Measurements from ENCODE around the gene PSME3. TPM values are rescaled to one million over a fixed set of nuclear protein-coding genes. Genes with fewer than 3 reads are reported as not detected.
A peak's percentile ranks its signal among the peaks of the same experiment; 100 is the strongest.

Gene PSME3
- total RNA-seq, 1 experiment from 2014 or later = 192 TPM

GRCh38 chr17:42865638-42866094 is 32.5 kb downstream of the PSME3 start (continued):
- no peak for TF ChIP-seq GRHL2 (CRISPR knock-in tag; IDR thresholded peaks at IDR 0.05; ENCODE audit: insufficient replicate concordance, severe bottlenecking)
- TF ChIP-seq CTCF (IDR thresholded peaks at IDR 0.05) = no peak
- TF ChIP-seq E2F1 (CRISPR knock-in tag; IDR thresholded peaks at IDR 0.05) = no peak
- TF ChIP-seq ATF6 (CRISPR knock-in tag; IDR thresholded peaks at IDR 0.05) = no peak
- no peak for TF ChIP-seq RORB (CRISPR knock-in tag; IDR thresholded peaks at IDR 0.05)
- no peak for TF ChIP-seq ARID4B (CRISPR knock-in tag; IDR thresholded peaks at IDR 0.05; ENCODE audit: borderline replicate concordance)

- CTCF ChIA-PET = interaction anchor here (1.3 kb wide), 1 partner anchor 86 kb away, joined by 3 read pairs; the partner anchor contains the start of gene WNK4
- no peak overlapping the region for H3K4me3 Mint-ChIP-seq
- peaks cover 18% of the 10 kb centered on the region for H3K4me1 Mint-ChIP-seq
- H3K27me3 Mint-ChIP-seq (ENCODE audit: low read depth) = peaks cover 9% of the 10 kb centered on the region
- POLR2A ChIA-PET = interaction anchor here (0.6 kb wide), 1 partner anchor 53 kb away, joined by 4 read pairs; no protein-coding TSS in a partner anchor
- peaks cover 20% of the 10 kb centered on the region for H3K9me3 Mint-ChIP-seq
- TF ChIP-seq SOX15 (CRISPR knock-in tag; IDR thresholded peaks at IDR 0.05) (no peak), CREM (CRISPR knock-in tag; IDR thresholded peaks at IDR 0.05) (no peak), NR3C1 (CRISPR knock-in tag; conservative IDR thresholded peaks at IDR 0.05; ENCODE audit: low read depth) (no peak), MXD4 (CRISPR knock-in tag; IDR thresholded peaks at IDR 0.05; ENCODE audit: borderline replicate concordance) (no peak), JAZF1 (CRISPR knock-in tag; IDR thresholded peaks at IDR 0.05) (no peak), TCF7 (CRISPR knock-in tag; IDR thresholded peaks at IDR 0.05; ENCODE audit: low read depth) (no peak)
- peaks cover 6% of the 10 kb centered on the region for H3K36me3 Mint-ChIP-seq
- ATAC-seq (no peak), DNase-seq (ENCODE audit: low spot score) (no peak)
- H3K27ac Mint-ChIP-seq = peak overlapping the region; percentile 37; the same call in 1 of the 2 replicates
Measured at GRCh38 chr17:42866216-42866615, 33.0 kb downstream of the PSME3 start.

Measured in WTC11 (cell line).